Urinary bladder (tissue), 4 donors: ENCODE data around the gene DLAT. TPM values are rescaled to one million over a fixed set of nuclear protein-coding genes. Genes with fewer than 3 reads are reported as not detected.

Source experiments
- DNase-seq: peaks from one replicate; pipeline ENCODE4 v3.0.0-alpha.2; 2015; ENCODE audit errors: extremely low spot score
- H3K27ac ChIP-seq: one replicate; pipeline ENCODE4 v1.5.1; 2013; ENCODE audit warnings: low read depth, mild to moderate bottlenecking, moderate library complexity
- H3K36me3 ChIP-seq: one replicate; pipeline ENCODE4 v1.6.1; 2013; ENCODE audit warnings: mild to moderate bottlenecking, moderate library complexity; ENCODE audit not compliant: insufficient read depth
- H3K4me1 ChIP-seq: one replicate; pipeline ENCODE4 v1.6.1; 2013; ENCODE audit warnings: mild to moderate bottlenecking, moderate library complexity; ENCODE audit not compliant: insufficient read depth
- H3K4me3 ChIP-seq: one replicate; pipeline ENCODE4 v1.5.1; 2013; ENCODE audit warnings: low read depth, low read length
- WGBS: extraction: QIAGEN DNeasy Blood & Tissue Kit; methylation state at CpG from one replicate; pipeline ENCODE4 v1.1.7; 2013; 5-methylcytosine and 5-hydroxymethylcytosine counted together
- polyA plus RNA-seq: library from polyadenylated mRNA; stranded (reverse); fragments of 200-250 nt; gene quantifications from one replicate; pipeline ENCODE4 v1.2.3, GENCODE V29; 2013
- total RNA-seq: library from RNA; depleted of rRNA; stranded (reverse); fragments of >200 nt; gene quantifications from one replicate; pipeline ENCODE4 v1.2.3, GENCODE V29; 2014
- donor health status: healthy with polysubstance abuse.
- donor health status: healthy.

DLAT gene
- total RNA-seq = 36.9 TPM
- polyA plus RNA-seq = 23.7 TPM

GRCh38 chr11:112024773-112025678, at the start of gene DLAT:
TSS of gene DLAT (plus strand) at chr11:112025408. CDS start at chr11:112025473, 65 bp downstream.
- DNase-seq = peak; percentile 73
- Histone ChIP-seq H3K36me3 (peaks cover 4% of the 10 kb centered on the region), H3K4me3 (peak within 1 kb of the TSS; percentile 78), H3K27ac (peak within 1 kb of the TSS; percentile 92), H3K4me1 (no peaks in the 10 kb centered on the region)
- under 1% methylated on average over 71 of the region's 71 CpGs for WGBS

- Histone ChIP-seq H3K4me1 (no peaks in the 10 kb centered on the region), H3K27ac (peak overlapping the region; percentile 82), H3K36me3 (no peaks in the 10 kb centered on the region), H3K4me3 (no peak overlapping the region)
- no peak for DNase-seq
- 48% methylated on average over 7 of the region's 7 CpGs for WGBS
These were observed 49.0 kb upstream of the DLAT start for GRCh38 chr11:111976119-111976766.

- DNase-seq = no peak
- no peaks in the 10 kb centered on the region for H3K4me1 ChIP-seq
- peak overlapping the region; percentile 82 for H3K27ac ChIP-seq
- 10% methylated on average over 21 of the region's 21 CpGs for WGBS
- no peaks in the 10 kb centered on the region for H3K36me3 ChIP-seq
- peak overlapping the region; percentile 82 for H3K4me3 ChIP-seq
These were observed 48.5 kb upstream of the DLAT start for GRCh38 chr11:111976767-111977145.

GRCh38 chr11:111977146-111978027, 47.8 kb upstream of the DLAT start:
- peak overlapping the region; percentile 86 for H3K27ac ChIP-seq
- no peaks in the 10 kb centered on the region for H3K36me3 ChIP-seq
- H3K4me1 ChIP-seq = no peaks in the 10 kb centered on the region
- WGBS = under 1% methylated on average over 65 of the region's 65 CpGs
- H3K4me3 ChIP-seq = peak overlapping the region; percentile 82
- DNase-seq = no peak

- Histone ChIP-seq H3K4me3 (peak overlapping the region; percentile 82), H3K36me3 (no peaks in the 10 kb centered on the region), H3K4me1 (no peaks in the 10 kb centered on the region), H3K27ac (peak overlapping the region; percentile 86)
- peak; percentile 59 for DNase-seq
- 7% methylated on average over 8 of the region's 8 CpGs for WGBS
These were observed 47.0 kb upstream of the DLAT start for GRCh38 chr11:111978028-111978771.

- H3K27ac ChIP-seq = no peak overlapping the region
- no peak overlapping the region for H3K4me3 ChIP-seq
- no peaks in the 10 kb centered on the region for H3K4me1 ChIP-seq
- no peak for DNase-seq
- H3K36me3 ChIP-seq = peaks cover 4% of the 10 kb centered on the region
- WGBS = 81% methylated on average over 3 of the region's 3 CpGs
These were observed 45.1 kb upstream of the DLAT start for GRCh38 chr11:111980062-111980461.

- Histone ChIP-seq H3K27ac (no peak overlapping the region), H3K4me3 (no peak overlapping the region), H3K4me1 (no peaks in the 10 kb centered on the region), H3K36me3 (peaks cover 6% of the 10 kb centered on the region)
- WGBS = 88% methylated on average over 1 of the region's 1 CpG
- DNase-seq = no peak
These were observed 43.9 kb upstream of the DLAT start for GRCh38 chr11:111981270-111981669.

- H3K36me3 ChIP-seq = peaks cover 6% of the 10 kb centered on the region
- H3K4me1 ChIP-seq = no peaks in the 10 kb centered on the region
- H3K27ac ChIP-seq = no peak overlapping the region
- WGBS = 39% methylated on average over 7 of the region's 7 CpGs
- no peak for DNase-seq
- H3K4me3 ChIP-seq = no peak overlapping the region
These were observed 43.2 kb upstream of the DLAT start for GRCh38 chr11:111982019-111982464.

- DNase-seq = no peak
- peaks cover 6% of the 10 kb centered on the region for H3K36me3 ChIP-seq
- 59% methylated on average over 5 of the region's 5 CpGs for WGBS
- peak overlapping the region; percentile 12 for H3K27ac ChIP-seq
- H3K4me1 ChIP-seq = no peaks in the 10 kb centered on the region
- H3K4me3 ChIP-seq = no peak overlapping the region
These were observed 42.5 kb upstream of the DLAT start for GRCh38 chr11:111982541-111983186.

GRCh38 chr11:111983187-111983986, 41.8 kb upstream of the DLAT start:
- Histone ChIP-seq H3K27ac (no peak overlapping the region), H3K4me3 (no peak overlapping the region), H3K36me3 (peaks cover 6% of the 10 kb centered on the region), H3K4me1 (no peaks in the 10 kb centered on the region)
- no peak for DNase-seq
- WGBS = 21% methylated on average over 7 of the region's 7 CpGs

GRCh38 chr11:111986589-111986988, 38.6 kb upstream of the DLAT start:
- H3K36me3 ChIP-seq = peaks cover 6% of the 10 kb centered on the region
- H3K4me3 ChIP-seq = no peak overlapping the region
- WGBS = 79% methylated on average over 5 of the region's 5 CpGs
- no peak overlapping the region for H3K27ac ChIP-seq
- DNase-seq = no peak
- H3K4me1 ChIP-seq = no peaks in the 10 kb centered on the region

- no peak overlapping the region for H3K27ac ChIP-seq
- no peak for DNase-seq
- H3K4me1 ChIP-seq = no peaks in the 10 kb centered on the region
- no peaks in the 10 kb centered on the region for H3K36me3 ChIP-seq
- WGBS = 90% methylated on average over 6 of the region's 6 CpGs
- no peak overlapping the region for H3K4me3 ChIP-seq
These were observed 34.8 kb upstream of the DLAT start for GRCh38 chr11:111990381-111990780.
